Measurements from ENCODE around the gene KIF3A.

The KIF3A gene

DNA sequence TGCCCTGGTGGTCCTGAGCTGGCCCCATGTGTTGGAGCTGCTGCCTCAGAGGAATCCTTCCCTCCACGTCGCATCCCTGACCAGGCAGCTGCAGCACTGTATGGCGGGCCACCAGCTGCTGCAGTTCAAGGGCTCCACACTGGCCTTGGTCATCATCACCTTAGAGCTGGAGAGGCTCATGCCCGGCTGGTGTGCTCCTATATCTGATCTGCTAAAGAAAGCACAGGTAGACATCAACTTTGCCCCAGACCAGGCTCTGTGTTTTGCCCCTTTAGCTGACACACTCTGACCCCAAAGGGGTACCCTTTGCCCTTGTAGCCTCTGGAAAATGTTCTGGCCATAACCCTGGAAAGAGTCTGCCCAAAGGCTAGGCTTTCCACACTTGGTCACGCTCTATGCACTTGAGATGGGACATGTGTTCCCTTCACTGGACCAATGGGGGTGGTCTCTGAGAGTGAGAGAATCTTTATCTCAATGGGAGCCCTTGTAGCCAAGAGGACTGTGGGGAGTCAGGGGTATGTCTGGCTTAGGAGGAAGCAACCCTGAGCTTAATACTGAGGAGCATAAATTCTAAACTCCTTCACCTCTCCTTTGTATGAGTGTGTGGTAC is 14.7 kb upstream of the KIF3A start:
- intact Hi-C loops (cut with DNase I; ENCODE audit: low total_unique reads): loop anchor here (5.0 kb wide), 1 partner anchor 65 kb away; no protein-coding TSS in a partner anchor
- TF ChIP-seq, protein P1, sequence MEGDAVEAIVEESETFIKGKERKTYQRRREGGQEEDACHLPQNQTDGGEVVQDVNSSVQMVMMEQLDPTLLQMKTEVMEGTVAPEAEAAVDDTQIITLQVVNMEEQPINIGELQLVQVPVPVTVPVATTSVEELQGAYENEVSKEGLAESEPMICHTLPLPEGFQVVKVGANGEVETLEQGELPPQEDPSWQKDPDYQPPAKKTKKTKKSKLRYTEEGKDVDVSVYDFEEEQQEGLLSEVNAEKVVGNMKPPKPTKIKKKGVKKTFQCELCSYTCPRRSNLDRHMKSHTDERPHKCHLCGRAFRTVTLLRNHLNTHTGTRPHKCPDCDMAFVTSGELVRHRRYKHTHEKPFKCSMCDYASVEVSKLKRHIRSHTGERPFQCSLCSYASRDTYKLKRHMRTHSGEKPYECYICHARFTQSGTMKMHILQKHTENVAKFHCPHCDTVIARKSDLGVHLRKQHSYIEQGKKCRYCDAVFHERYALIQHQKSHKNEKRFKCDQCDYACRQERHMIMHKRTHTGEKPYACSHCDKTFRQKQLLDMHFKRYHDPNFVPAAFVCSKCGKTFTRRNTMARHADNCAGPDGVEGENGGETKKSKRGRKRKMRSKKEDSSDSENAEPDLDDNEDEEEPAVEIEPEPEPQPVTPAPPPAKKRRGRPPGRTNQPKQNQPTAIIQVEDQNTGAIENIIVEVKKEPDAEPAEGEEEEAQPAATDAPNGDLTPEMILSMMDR (IDR thresholded peaks at IDR 0.05): no peak

DNA sequence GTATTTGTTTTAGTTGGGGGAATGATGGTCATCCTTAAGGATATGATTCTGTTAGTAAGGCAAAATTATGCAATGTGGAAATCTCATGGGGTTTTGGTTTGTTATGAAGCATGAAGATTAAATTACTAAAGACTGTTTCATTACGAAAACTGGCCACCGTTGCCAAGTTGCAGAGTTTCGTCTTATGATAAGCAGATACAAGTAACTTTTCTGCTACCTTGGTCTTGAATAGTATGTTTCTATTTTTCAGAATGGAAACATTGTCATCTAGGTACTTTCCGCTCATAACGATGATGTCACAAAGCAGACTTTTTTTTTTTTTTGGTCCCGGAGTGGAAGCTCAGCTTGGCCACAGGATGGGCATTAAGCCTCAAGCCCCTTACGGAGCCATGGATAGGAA is 14.1 kb upstream of the KIF3A start:
- Histone ChIP-seq H3K4me3 (no peak overlapping the region), H3K4me1 (peaks cover 0 to 17% (median 9%) of the 10 kb centered on the region in 4 donors), H3K36me3 (no peaks in the 10 kb centered on the region), H3K9me3 (no peaks in the 10 kb centered on the region), H3K27me3 (peaks cover 0 to 14% of the 10 kb centered on the region in 2 donors), H3K27ac (no peak overlapping the region)
- TF ChIP-seq, protein P1 (IDR thresholded peaks at IDR 0.05): no peak
- intact Hi-C loops (cut with DNase I; ENCODE audit: low total_unique reads): loop anchor here (5.0 kb wide), 1 partner anchor 66 kb away; no protein-coding TSS in a partner anchor
- DNase-seq: peak in 1 of 2 donors; percentile 85

More for the DNA sequence above, 14.7 kb upstream of the KIF3A start:
- DNase-seq: no peak
- Histone ChIP-seq H3K9me3 (no peaks in the 10 kb centered on the region), H3K27ac (no peak overlapping the region), H3K36me3 (no peaks in the 10 kb centered on the region), H3K4me1 (peaks cover 0 to 14% (median 6%) of the 10 kb centered on the region in 4 donors), H3K4me3 (no peak overlapping the region), H3K27me3 (peaks cover 0 to 9% of the 10 kb centered on the region in 2 donors)

DNA sequence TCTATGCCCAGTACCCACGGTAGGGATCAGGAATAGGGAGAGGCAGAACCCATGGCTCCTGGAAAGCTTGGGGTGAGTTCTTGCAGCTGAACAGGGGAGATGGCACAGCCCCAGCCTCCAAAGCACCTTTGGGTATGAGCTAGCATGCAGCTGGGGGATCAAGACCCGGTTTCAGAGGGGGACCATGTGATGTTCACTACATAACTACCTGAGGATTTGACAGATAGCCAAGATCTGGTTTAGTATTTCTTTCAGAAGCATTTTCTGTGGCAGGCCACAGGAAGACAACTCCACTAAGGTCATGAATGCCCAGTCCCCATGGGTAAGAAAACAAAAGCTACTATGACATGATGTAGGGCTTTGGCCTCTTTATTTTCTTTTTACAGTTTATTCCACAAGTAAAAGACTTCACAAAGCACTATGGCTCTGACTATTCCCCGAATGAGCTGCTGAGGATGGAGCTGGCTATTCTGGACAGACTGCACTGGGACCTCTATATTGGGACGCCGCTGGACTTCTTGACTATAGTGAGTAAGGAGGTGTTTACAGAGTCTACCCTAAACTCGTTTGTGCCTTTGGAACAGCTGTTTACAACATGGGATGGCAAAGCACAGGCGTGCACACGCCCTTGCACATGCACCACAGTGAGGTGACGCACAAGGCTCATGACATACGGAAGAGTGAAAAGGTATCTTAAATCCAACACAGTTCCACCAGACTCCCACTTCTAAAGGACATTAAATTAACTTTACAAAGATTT is 13.3 kb upstream of the KIF3A start:
- H3K9me3 ChIP-seq: no peaks in the 10 kb centered on the region
- no peaks in the 10 kb centered on the region for H3K36me3 ChIP-seq
- no peak overlapping the region for H3K27ac ChIP-seq
- no peak for DNase-seq
- no peak overlapping the region for H3K4me3 ChIP-seq
- H3K27me3 ChIP-seq: peaks cover 0 to 19% of the 10 kb centered on the region in 2 donors
- intact Hi-C loops (cut with DNase I; ENCODE audit: low total_unique reads): loop anchor here (5.0 kb wide), 1 partner anchor 67 kb away; no protein-coding TSS in a partner anchor
- TF ChIP-seq, protein P1 (IDR thresholded peaks at IDR 0.05): no peak
- peaks cover 0 to 17% (median 9%) of the 10 kb centered on the region in 4 donors for H3K4me1 ChIP-seq

DNA sequence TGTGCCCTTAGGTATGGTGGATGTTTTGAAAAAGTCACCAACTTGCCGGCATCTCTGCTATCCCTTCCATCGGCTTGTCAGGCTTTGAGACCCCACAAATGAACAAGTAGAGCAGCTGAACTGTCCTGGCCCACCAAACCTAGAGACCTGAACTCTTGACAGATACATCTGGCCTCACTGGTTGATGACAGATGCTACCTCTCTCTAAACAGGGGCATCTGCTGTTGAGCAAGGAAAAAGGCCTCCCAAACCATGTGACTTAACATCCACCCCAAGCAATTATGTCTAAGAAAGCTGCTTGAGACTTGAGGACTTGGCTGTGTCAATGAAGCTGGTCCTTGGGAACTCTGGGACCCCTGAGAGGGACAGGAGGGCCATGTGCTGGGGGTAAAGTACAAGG is 12.2 kb upstream of the KIF3A start:
- intact Hi-C loops (cut with DNase I; ENCODE audit: low total_unique reads): no loop called here
- no peak overlapping the region for H3K4me3 ChIP-seq
- H3K9me3 ChIP-seq: no peaks in the 10 kb centered on the region
- peaks cover 0 to 17% (median 9%) of the 10 kb centered on the region in 4 donors for H3K4me1 ChIP-seq
- no peak overlapping the region for H3K27ac ChIP-seq
- no peaks in the 10 kb centered on the region for H3K36me3 ChIP-seq
- peaks cover 0 to 29% of the 10 kb centered on the region in 2 donors for H3K27me3 ChIP-seq
- no peak for DNase-seq
- TF ChIP-seq, protein P1 (IDR thresholded peaks at IDR 0.05): no peak

DNA sequence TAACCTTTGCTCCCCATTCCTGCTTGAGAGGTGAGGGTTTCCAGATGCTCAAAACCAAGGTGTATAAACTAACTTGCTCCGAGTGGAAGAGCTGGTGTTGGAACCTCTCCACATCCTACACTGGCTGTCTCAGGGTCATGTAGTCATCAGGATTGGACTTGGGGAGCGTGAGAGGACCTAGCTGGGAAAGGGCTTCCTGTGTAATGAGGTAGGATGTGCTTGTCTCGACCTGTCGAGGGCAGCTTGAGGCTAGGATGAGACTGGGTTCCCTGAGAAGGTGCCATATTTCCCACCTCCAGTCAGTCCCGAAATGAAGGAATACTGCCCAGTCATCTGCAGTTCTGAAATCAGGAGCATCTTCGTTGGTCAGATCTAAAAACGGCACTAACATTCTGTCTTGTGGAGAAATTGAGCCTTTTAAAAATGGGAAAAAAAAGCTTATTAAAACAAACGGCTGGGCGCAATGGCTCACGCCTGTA is 11.2 kb upstream of the KIF3A start:
- Histone ChIP-seq H3K4me3 (no peak overlapping the region), H3K36me3 (no peaks in the 10 kb centered on the region), H3K27me3 (peaks cover 0 to 29% of the 10 kb centered on the region in 2 donors), H3K4me1 (peaks cover 0 to 17% (median 9%) of the 10 kb centered on the region in 4 donors), H3K9me3 (no peaks in the 10 kb centered on the region), H3K27ac (no peak overlapping the region)
- intact Hi-C loops (cut with DNase I; ENCODE audit: low total_unique reads): no loop called here
- DNase-seq: no peak
- TF ChIP-seq, protein P1 (IDR thresholded peaks at IDR 0.05): no peak
